ENCODE data around the gene CBX1. TPM values are rescaled to one million over a fixed set of nuclear protein-coding genes. Genes with fewer than 3 reads are reported as not detected.

CBX1 gene
- 210 and 216 TPM in 2 replicates for total RNA-seq
- long read RNA-seq, transcript CBX1-201 (5 exons, 2,232 nt) = major isoform, 21 of 43 reads
- long read RNA-seq, partial matches to known transcripts = 12 of 43 reads
- long read RNA-seq, other reads (novel, unspliced or antisense) = 10 of 43 reads

DNA sequence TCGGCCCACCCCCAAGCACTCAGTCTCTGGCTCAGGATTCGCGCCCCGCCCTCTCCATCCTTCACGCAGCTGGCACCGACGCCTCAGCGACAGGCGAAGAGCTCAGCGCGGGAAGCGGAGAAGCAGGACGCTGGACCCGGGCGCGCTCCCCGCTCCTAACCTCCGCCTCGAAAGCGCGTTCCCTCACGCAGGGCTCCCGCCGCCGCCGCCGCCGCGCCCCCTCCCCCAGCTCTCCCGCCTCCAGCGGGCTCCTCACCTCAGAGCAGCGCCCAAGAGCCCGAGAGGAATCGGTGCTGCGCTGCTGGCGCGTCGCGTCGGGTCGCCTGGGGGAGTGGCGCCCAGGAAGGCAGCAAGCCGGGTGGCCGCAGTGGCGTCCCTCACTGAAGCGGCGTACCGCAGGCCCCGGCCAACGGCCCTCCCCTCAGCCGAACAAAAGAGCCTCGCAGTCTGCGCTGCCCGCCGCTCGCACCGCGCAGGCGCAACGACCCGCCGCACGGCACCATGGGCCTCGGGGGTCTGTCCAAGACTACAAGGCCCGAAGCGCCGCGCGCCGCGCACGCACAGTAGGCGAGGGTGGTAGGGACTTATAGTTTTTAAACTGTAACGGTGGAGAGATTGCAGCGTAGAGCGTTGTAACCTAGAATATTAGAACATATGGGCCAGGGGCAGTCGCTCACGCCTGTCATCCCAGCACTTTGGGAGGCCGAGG is at the start of gene CBX1:
Gene CBX1 (minus strand): TSS at position 467 of the 709 bp plus-strand sequence. CDS start 24,474 bp downstream, outside the sequence.
- TF ChIP-seq, protein P1, sequence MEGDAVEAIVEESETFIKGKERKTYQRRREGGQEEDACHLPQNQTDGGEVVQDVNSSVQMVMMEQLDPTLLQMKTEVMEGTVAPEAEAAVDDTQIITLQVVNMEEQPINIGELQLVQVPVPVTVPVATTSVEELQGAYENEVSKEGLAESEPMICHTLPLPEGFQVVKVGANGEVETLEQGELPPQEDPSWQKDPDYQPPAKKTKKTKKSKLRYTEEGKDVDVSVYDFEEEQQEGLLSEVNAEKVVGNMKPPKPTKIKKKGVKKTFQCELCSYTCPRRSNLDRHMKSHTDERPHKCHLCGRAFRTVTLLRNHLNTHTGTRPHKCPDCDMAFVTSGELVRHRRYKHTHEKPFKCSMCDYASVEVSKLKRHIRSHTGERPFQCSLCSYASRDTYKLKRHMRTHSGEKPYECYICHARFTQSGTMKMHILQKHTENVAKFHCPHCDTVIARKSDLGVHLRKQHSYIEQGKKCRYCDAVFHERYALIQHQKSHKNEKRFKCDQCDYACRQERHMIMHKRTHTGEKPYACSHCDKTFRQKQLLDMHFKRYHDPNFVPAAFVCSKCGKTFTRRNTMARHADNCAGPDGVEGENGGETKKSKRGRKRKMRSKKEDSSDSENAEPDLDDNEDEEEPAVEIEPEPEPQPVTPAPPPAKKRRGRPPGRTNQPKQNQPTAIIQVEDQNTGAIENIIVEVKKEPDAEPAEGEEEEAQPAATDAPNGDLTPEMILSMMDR (conservative IDR thresholded peaks at IDR 0.05) = no peak
- H3K27ac Mint-ChIP-seq (ENCODE audit: unreplicated experiment) = peak within 1 kb of the TSS; percentile 97
- DNase-seq (ENCODE audit: low read depth, low spot score) = peak; percentile 89
- no peaks in the 10 kb centered on the region for H3K27me3 Mint-ChIP-seq (ENCODE audit: low read depth)
- peaks cover 3% of the 10 kb centered on the region for H3K9me3 Mint-ChIP-seq
- peaks cover 2% of the 10 kb centered on the region for H3K36me3 Mint-ChIP-seq (ENCODE audit: low read depth)
- peaks cover 36% of the 10 kb centered on the region for H3K4me1 Mint-ChIP-seq
- H3K4me3 Mint-ChIP-seq = peak within 1 kb of the TSS; percentile 99

DNA sequence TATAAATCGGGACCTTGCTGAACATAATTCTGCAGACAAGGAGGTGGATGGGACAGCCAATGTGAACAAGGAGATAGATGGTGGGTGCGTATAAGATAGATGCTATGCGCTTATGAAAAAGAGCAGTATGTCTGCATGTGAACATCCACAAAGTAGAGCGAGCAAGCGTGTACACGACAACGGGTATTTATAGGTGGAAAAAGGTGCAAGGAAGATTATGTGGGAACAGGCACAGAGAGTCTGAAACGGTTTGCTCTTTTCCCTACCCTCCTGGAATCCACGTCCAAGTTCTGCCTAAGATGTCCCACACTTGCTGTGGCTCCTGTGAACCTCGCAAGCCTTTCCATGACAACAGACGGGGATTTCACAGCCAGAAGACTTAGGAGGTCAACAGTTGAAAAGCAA is 49.3 kb upstream of the CBX1 start:
- H3K4me3 Mint-ChIP-seq = no peak overlapping the region
- no peaks in the 10 kb centered on the region for H3K9me3 Mint-ChIP-seq
- H3K27me3 Mint-ChIP-seq (ENCODE audit: low read depth) = peaks cover 84% of the 10 kb centered on the region
- H3K36me3 Mint-ChIP-seq (ENCODE audit: low read depth) = no peaks in the 10 kb centered on the region
- H3K27ac Mint-ChIP-seq (ENCODE audit: unreplicated experiment) = no peak overlapping the region
- TF ChIP-seq, protein P1 (conservative IDR thresholded peaks at IDR 0.05) = no peak
- peaks cover 8% of the 10 kb centered on the region for H3K4me1 Mint-ChIP-seq
- DNase-seq (ENCODE audit: low read depth, low spot score) = no peak

- H3K36me3 Mint-ChIP-seq (ENCODE audit: low read depth) = no peaks in the 10 kb centered on the region
- H3K4me3 Mint-ChIP-seq = no peak overlapping the region
- no peak for DNase-seq (ENCODE audit: low read depth, low spot score)
- TF ChIP-seq, protein P1 (conservative IDR thresholded peaks at IDR 0.05) = no peak
- no peak overlapping the region for H3K27ac Mint-ChIP-seq (ENCODE audit: unreplicated experiment)
- peaks cover 86% of the 10 kb centered on the region for H3K27me3 Mint-ChIP-seq (ENCODE audit: low read depth)
- H3K9me3 Mint-ChIP-seq = no peaks in the 10 kb centered on the region
- peaks cover 8% of the 10 kb centered on the region for H3K4me1 Mint-ChIP-seq
Observed at GRCh38 chr17:48149787-48150463, 48.6 kb upstream of the CBX1 start.

DNA sequence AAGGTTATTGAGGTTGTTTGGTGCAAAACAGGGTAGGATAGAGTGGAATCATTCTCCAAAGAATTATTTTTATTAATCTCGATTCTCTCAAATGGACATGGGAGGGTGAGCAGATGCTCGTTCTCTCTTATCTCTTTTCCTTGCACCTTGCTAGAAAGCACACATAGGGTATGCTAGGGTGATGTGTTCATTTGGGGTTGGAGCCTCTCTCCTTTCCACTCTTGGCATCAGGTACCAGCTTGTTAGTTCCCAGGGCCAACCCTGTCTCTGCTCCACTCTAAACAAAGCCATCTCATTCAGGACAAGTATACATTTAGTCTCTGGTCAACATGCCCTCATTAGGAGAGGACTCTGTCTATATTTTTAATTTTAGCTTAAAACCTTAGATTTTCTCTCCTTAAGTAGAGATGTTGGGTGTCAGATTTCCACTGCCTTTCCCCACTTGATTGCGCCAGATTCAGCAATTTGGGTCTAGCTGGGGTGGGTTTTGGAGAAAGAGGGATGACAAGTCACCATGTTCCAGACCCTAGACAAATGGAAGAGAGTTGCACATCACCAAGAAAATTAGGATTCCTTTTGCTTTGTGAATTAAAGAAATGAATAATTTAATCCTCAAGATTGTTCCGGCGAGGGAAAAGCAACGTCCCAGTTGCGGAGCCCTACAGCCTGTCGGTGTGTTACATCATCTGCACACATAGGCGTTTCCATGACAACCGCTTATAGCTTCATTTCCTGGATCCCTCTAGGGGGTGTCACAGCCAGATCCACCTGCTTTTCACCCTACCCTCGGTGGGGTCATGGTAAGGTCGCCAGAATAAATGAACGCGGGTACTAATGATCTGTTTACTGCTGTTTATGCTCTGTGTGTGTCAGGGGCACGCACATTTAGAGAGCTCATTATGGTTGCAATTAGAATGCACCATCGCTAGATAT is 47.8 kb upstream of the CBX1 start:
- DNase-seq (ENCODE audit: low read depth, low spot score) = no peak
- H3K27me3 Mint-ChIP-seq (ENCODE audit: low read depth) = peaks cover 90% of the 10 kb centered on the region
- peaks cover 8% of the 10 kb centered on the region for H3K4me1 Mint-ChIP-seq
- no peak overlapping the region for H3K4me3 Mint-ChIP-seq
- no peak overlapping the region for H3K27ac Mint-ChIP-seq (ENCODE audit: unreplicated experiment)
- TF ChIP-seq, protein P1 (conservative IDR thresholded peaks at IDR 0.05) = no peak
- H3K9me3 Mint-ChIP-seq = no peaks in the 10 kb centered on the region
- H3K36me3 Mint-ChIP-seq (ENCODE audit: low read depth) = no peaks in the 10 kb centered on the region

Measured in neural crest cell (in vitro differentiated cells).